Activated CD4-positive, alpha-beta T cell treated with anti-CD3 and anti-CD28 coated beads, Interleukin-2, amount 50 U/mL, for 48 hours (primary cell): ENCODE measurements around the gene FBXL17.

Experiments used
- DNase-seq, 2 experiments: peaks; one replicate each; pipeline ENCODE4 v3.0.0-alpha.2; 2020

Gene FBXL17

DNA sequence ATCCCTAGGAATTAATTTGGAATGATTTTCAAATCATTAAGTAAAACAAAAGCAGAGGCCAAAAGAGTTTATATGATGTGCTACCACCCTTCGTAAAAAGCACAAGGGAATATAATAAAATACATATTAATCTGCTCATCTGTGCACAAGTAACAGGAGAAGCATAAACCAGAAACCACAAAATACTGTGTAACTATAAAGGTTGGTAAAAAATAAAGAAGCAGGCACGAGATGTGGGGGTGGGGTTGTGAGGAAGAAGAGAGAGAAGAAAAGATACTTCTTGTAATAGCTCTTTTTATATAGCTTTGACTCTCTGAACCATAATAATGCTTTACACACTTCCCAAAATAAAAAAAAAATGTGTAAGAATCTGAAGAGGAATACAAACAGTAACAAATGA is 496.3 kb downstream of the FBXL17 start:
- no peak for DNase-seq

DNA sequence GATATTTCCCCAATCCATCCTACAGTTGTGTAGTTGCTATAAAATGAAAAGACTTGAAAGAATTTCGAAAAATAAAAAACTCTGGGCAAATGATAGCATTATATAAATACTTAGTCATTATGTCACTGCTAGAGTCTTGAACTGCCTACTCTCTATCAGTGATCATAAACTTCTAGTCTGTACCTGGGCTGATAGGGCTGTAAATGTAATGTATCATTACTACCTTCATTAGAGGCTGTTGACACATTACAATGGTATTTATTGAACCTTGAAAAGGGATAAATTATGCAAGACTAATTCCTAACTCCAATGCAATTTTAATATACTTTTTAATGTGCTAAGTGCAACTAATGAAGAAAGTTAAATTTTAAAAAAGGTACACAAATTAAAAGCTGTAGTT is 497.0 kb downstream of the FBXL17 start:
- DNase-seq = no peak

- no peak for DNase-seq
Measured at GRCh38 chr5:107878661-107879060, 503.2 kb downstream of the FBXL17 start.

DNA sequence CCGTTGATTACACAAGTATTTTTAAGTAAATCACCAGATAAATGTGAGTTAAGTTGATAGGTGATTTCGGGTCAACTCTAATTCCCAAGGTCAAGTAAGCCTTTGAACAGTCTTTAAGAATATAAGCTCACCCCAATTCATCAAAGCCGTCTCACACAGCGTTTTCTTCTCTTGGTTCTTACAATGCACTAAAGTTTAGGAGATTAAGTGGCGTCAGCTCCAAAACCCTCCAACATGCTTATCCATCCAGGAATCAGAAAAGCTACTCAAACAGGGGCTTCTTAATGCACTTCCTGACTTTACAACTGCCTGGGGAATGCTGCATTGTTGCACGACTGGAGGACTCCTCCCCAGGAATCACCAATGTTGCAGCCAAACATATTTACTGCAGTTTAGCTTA is 505.0 kb downstream of the FBXL17 start:
- DNase-seq = no peak

GRCh38 chr5:107876261-107876660 is 505.6 kb downstream of the FBXL17 start:
- DNase-seq = no peak

DNA sequence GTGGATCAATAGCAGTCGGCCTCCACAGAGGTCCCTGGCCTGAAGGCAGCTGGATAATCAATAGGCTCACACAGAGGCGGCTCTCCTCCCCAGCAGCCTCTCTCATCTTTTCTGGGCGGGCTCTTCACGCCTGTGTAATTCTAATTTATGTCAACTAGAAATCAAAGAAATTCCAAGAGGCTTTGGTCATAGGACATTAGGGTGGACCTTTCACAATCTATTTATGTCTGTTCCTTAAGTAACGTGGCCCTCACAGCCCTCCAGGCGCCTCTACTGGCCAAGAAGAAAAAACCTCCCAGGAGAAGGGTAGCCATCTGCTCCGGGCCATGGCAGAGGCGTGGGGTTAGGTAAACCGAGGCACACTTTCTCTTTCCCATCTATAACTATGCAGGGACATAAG is 506.1 kb downstream of the FBXL17 start:
- no peak for DNase-seq

- no peak for DNase-seq
Measured at GRCh38 chr5:107874795-107875194, 507.1 kb downstream of the FBXL17 start.

DNA sequence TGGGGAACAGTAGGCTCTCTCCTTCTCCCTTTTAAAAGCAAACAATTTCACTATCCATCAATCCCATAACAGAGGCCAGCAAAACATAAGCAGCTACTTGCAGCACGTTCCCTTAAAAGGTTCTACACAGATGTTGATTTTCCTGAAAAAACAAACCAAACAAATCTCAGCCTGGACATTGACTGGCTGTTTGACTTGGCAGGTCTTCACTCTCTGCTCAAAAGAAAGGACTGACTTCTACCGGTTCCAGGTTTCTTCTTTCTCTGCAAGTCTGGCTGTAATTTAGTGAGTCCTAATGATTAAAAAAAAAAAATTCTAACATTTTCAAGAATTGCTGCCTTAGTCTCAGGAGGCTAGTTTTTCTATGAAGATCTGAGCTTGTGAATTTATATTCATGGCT is 508.0 kb downstream of the FBXL17 start:
- DNase-seq = no peak

DNA sequence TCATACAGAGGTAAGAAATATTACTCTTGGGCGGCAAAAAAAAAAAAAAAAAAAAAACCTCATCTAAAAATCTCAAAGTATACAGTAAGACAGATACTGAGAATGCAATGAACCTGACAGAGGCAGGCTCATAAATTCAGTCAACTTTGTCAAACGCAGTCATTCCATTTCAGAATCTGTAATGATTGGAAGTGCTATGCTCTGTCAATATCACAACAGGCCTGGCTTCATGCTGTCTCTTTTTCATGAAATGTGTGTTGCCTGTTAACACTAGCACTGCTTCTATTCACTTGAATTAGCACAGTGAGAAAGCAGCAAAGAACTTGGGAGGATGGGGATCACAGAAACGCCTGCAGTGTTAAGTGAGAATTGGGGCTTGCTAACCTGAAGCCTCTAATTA is 510.9 kb downstream of the FBXL17 start:
- no peak for DNase-seq

DNA sequence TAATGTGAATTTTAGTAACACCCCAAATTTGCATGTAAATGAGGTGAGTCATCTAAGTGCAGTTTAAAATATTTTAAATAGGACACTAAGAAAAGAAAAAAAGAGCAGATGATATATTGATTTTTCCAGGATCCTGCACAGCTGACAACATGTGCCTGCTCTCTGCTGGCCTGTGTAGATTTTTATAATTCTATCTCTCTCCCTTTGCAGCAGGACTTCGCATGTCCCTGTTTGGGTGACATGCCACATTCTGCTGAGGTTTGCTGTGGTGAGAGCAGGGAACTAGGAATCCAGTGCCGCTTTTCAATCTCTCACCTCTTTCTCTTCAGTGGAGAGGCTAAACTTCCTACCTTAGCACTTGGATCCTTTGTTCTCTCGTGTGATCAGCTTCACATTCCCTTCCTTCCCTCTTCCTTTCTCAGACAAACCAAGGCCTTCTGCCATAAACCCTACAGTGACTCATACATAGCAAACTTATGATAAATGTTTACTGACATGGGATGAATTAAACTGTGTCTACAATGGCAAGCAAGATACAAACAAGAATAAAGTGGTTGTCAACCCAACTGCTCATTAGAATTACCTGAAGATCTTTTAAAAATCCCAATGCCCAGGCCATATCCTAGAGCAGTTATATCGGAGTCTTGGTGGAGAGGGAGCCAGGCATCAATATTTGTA is 512.3 kb downstream of the FBXL17 start:
- DNase-seq = no peak

DNA sequence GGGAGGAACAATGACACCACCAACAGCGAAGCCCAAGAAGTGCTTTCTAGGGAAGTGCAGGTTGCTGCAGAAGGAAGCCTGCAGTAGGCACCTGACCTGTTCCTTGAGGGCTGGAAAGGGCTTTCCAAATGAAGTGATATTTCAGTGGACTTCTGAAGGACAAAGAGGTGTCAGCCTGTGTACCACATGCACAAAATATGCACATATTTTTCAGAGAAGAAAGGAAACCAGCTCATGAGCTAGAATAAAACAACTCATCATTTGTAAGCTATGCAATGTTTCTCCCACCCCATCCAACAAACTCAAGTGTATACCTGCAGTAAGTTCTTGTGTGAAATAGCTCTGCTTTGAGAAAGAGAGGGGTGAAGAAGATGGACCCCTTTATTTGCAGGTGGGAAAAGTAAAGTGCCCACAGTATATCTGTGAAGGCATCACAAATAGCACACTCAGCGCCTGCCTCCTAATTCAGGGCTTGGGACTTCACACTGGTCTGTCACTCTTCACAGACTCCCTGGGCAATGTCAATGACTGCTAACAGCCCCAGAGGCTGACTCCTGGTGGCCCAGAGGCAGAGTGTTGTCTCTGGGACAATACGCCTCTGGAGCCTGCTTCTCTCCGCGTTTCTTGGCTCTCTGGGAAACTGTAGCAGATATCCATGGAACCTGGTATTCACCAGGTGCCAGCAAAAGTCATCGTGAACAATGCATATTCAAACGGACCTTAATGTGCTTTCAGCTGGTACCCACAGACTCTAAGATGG is 513.1 kb downstream of the FBXL17 start:
- DNase-seq = no peak

DNA sequence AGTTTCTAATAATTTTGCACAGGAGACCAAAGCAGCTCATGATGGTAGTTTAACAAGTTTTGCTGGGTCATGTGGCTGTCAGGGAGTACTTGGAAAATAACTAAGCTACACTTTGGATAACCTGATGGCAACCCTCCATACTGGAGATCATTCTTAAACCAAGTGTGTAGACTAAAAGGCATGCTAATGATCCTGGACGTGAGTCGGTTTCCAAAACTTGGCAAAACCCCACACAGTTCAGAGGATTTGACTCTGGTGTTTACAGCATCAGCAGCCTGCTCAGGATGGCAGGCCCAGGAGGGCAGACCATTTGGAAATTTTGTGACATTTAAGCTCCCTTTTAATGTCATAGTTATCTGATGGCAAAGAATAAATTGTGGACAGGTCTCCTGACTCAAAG is 514.6 kb downstream of the FBXL17 start:
- DNase-seq = no peak

DNA sequence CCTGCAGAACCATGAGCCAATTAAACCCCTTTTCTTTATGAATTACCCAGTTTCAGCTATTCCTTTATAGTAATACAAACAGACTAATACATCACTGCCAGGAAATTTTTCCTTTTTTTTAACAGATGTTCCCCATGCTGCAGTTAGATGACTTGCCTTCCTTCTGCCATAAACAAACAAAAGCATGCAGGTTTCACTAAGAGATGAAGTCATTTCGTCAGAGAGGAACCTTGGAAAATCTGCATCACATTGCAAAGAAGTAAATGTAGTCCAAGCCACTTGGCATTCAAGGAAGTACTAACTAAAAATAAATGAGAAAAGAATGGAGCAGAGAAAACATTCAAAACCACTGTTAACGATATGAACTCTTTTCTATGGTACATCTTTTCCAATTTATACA is 517.1 kb downstream of the FBXL17 start:
- no peak for DNase-seq

DNA sequence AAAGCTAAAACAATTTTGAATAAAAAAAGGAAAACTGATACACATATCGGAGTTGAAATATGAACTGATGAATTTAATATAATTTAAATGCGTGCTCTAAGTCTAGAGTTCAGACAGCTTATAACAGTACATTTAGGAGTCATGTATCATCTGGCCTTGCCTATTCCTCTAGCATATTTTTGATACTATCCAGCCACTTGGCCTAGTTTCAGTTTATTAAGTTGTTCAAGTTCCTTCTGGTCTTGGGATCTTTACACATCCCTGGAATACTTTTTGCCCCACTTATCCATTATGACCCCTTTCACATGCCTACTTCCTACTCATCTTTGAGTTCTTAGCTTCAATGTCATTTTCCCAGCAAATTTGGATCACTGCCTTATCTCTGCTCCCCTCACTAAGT is 518.8 kb downstream of the FBXL17 start:
- DNase-seq = no peak

DNA sequence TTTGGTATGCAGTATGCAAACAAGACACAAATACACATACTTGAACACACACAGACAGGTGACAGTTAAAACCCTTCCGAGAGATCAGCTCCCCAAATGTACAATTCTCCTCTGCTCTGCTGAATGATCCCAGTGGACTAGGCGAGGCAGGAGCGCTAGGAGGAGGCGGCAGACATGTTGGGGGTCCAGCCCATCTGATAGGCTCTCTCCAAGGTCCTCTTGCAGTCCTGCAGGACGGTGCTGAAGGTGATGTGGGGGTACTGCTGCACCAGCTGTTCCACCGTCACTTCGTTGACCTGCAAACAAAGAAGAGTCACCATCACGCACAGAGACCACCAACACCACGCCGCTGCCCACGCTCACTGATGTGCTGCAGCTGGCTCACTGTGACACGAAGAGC is 520.3 kb downstream of the FBXL17 start:
- no peak for DNase-seq

DNA sequence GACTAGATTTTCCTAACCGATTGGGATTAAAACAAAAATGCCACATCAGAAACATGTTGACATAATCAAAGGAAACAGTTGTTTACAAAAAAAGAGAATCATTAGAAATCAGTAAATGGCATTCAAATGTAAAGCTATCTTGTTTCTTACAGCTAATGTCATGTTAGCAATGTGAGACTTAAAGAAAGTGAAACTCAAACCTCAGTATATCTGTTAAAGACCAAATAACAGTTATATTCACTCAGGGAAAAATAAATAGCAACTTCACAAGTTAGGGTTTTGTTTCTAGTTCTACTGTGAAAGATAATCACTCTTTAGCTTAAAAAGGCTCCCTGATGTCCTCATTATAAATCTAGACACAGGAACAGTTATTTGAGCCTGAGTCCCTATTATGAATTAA is 521.9 kb downstream of the FBXL17 start:
- no peak for DNase-seq

- no peak for DNase-seq
Measured at GRCh38 chr5:107858788-107859187, 523.1 kb downstream of the FBXL17 start.

- DNase-seq = no peak
Measured at GRCh38 chr5:107858324-107858723, 523.6 kb downstream of the FBXL17 start.

- DNase-seq = no peak
Measured at GRCh38 chr5:107857785-107858184, 524.1 kb downstream of the FBXL17 start.

- no peak for DNase-seq
Measured at GRCh38 chr5:107855171-107855570, 526.7 kb downstream of the FBXL17 start.

DNA sequence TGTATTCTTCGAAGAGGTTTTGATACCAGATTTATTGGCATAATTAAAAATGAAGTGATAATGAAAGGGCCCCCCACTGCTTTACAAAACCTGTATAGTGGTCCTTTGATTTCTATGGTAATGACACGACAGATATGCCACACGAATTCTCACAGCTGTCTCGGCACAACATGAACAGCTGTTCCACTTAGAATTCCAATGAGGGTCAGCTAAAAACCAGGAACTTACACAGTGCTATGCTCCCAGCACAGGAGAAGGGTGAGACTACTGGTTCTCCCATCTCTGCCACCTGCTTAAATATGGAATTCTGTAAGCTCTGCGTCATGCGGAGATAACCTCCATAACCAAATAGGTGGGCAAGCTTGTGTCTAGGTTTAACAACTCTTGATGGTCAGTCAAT is 528.2 kb downstream of the FBXL17 start:
- DNase-seq = no peak

- DNase-seq = no peak
Measured at GRCh38 chr5:107853031-107853430, 528.9 kb downstream of the FBXL17 start.

GRCh38 chr5:107849118-107849517 is 532.8 kb downstream of the FBXL17 start:
- no peak for DNase-seq

DNA sequence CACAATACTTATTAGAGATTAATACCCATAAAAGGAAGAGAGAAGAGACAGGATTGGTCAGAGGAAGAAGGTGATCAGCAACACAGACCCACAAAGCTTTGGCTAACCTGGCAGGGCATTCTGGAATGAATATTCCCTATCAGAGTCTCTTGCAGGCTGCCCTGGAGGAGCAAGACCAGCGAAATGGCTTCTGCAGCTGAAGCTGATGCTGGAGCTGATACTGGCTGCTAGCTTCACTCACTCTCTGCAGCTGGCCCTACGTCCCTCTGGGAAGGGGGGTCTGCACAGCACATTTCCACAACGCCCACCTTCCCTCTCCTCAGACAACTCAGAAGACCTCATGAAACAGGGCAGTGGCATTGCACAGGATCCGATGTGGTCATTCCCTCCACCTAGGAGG is 541.3 kb downstream of the FBXL17 start:
- no peak for DNase-seq

DNA sequence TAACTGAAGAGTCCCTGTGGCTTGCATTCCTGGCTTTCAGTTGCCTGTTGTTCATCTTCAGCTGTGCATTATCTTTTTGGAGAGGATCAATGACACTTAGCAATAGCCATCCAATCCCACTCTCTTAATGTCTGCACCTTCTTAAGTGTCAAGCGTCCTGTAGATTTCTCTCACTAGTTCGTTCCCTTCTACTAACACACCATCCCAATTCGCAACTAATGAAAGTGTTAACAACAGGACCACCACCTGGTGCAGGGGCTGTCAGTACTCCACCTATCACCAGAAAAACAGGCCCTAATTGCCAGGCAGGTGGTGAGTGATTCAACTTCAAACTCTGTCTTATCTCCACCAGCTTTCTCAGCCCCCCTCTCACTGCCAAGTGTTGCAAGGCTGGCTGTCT is 541.7 kb downstream of the FBXL17 start:
- no peak for DNase-seq
